HL-60/S4 treated with retinoic acid at 250 ng/mL for 4 days and 3 days (cell line): Measurements from ENCODE around the gene SLC44A3.

Experiments
- in situ Hi-C: fragments of 300-500 bp; cut with MboI; formaldehyde crosslinking; loops from 2 replicates; pipeline ENCODE4 v1.7.0; 2022; ENCODE audit warnings: low sequenced_read_pairs

The SLC44A3 gene, protein sequence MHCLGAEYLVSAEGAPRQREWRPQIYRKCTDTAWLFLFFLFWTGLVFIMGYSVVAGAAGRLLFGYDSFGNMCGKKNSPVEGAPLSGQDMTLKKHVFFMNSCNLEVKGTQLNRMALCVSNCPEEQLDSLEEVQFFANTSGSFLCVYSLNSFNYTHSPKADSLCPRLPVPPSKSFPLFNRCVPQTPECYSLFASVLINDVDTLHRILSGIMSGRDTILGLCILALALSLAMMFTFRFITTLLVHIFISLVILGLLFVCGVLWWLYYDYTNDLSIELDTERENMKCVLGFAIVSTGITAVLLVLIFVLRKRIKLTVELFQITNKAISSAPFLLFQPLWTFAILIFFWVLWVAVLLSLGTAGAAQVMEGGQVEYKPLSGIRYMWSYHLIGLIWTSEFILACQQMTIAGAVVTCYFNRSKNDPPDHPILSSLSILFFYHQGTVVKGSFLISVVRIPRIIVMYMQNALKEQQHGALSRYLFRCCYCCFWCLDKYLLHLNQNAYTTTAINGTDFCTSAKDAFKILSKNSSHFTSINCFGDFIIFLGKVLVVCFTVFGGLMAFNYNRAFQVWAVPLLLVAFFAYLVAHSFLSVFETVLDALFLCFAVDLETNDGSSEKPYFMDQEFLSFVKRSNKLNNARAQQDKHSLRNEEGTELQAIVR

DNA sequence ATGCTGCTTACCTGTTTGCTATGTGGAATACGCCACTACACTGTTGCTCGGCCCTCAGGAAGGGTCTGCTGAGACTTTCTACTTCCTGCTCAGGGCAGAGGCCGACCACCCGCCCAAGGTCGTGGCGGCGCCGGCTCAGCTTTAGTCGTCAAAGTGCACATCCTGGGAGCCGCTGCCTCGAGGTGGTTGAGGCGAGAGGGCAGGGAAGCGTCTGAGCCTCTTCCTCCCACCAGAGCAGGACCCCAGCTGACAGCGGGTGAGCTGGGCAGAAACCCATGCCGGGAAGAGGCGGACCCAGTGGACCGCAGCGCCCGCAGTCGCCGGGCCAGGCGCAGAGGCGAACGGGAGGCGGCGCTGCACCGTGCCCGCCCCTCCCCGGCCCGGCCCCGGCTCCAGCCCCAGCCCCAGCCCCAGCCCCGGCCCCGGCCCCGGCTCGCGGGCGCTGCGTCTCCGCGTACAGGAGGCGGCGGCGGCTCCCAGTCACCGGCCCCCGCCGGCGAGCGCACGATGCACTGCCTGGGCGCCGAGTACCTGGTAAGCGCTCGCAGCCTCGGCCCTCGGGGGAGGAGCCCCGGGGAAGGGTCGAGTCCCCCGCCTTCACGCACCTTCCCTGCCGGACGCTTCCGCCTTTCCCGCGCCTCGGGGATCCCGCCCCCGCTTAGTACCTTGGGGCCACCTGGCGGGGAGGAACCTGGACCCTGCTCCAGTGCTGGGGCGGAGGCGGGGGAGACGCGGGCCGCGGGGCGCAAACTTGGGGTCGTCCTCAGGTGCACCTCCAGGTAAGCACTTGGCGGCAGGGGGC lies at the start of gene SLC44A3:
SLC44A3 (plus strand) TSS at position 413 of the 802 bp plus-strand sequence; CDS start at position 508, 95 bp downstream.
- in situ Hi-C loops, result no loop called here

GRCh38 chr1:94772230-94772641 lies 47.9 kb upstream of the SLC44A3 start:
- in situ Hi-C loops, result no loop called here

GRCh38 chr1:94772845-94773244 lies 47.3 kb upstream of the SLC44A3 start:
- in situ Hi-C loops, result no loop called here

GRCh38 chr1:94773296-94773809 lies 46.8 kb upstream of the SLC44A3 start:
- in situ Hi-C loops, result no loop called here

- in situ Hi-C loops, result no loop called here
These were observed 46.2 kb upstream of the SLC44A3 start for GRCh38 chr1:94773931-94774422.

- in situ Hi-C loops, result no loop called here
These were observed 43.7 kb upstream of the SLC44A3 start for GRCh38 chr1:94776474-94776873.

DNA sequence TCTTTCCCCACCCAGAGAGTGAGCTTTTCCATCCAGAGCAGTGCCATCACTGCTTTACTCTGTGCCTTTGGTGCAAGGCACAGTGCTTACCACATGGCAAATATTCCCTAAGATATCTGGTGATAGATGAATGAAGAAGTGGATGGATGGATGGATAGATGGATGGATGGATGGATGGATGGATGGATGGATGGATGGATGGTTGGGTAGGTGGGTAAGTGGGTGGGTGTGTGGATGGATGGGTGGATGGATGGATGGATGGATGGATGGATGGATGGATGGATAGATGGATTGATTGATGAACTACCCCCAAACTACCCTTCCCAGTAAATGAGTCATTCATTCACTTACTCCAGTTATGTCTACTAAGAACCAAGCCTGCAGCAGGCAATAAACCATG lies 42.9 kb upstream of the SLC44A3 start:
- in situ Hi-C loops, result no loop called here

DNA sequence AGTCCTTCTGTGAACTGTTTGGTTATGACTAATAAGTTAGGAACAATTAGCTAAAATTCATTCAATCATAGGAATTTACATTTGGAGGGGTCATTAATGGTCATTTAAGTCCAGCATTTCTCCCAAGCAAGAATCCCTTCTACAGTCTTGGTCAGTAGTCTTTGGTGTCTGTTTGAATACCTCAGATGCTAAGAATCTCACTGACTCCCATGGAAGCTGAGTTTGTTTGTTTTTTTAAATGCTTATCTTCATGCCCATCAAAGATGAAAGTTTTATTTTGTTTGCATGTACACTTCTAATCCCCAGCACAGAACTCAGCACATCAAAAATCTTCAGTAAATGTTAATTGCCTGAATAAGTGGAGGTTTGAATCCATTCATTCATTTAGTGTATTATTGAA lies 41.3 kb upstream of the SLC44A3 start:
- in situ Hi-C loops, result no loop called here

DNA sequence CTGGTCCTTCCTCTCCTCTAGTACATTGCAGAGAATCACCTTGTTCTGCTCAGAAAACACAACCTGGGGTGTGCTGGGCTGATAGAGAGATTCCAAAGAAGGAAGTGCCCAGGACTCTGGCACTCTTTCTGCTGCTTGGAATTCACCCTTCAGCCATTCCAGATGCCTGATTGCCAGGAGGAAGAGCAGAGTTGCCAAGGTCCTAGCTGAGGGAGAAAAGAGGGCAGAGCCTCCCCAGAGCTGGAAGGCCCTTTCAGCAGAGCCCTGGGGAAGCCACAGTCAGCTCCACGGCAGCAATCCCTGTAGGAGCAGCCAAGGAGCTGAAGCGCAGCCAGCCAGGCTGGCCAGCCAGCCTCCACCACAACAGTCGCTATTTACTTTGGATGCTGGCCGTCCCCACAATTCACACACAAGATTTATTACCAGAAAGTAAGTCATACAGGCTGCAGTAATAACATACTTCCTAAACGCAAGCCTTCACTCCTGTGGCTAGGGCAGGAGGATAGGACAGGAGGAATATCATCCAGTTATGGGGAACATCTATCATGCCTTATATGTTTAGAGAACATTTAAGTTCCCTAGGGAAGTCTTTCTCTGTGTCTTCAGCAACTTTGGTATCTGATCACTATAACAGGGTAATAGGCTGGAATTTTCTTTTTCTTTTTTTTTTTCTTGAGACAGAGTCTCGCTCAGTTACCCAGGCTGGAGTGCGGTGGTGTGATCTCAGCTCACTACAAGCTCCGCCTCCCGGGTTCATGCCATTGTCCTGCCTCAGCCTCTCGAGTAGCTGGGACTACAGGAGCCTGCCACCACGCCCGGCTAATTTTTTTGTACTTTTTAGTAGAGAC lies 36.6 kb upstream of the SLC44A3 start:
- in situ Hi-C loops, result no loop called here

DNA sequence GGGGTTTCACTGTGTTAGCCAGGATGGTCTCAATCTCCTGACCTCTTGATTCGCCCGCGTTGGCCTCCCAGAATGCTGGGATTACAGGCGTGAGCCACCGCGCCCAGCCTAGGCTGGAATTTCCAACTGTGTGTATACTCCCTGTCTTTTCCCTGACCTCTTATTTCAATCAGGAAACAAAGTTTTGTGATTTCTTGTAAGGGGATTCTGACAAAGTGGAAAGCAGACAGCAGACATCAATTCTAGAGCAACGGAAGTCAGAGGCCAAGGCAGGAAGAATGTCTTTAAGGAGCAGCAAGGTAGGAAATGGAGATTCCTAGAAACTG lies 36.0 kb upstream of the SLC44A3 start:
- in situ Hi-C loops, result no loop called here

GRCh38 chr1:94787691-94788090 lies 32.5 kb upstream of the SLC44A3 start:
- in situ Hi-C loops, result loop anchor here (5.0 kb wide), 1 partner anchor 265 kb away; no protein-coding TSS in a partner anchor

- in situ Hi-C loops, result no loop called here
These were observed 29.9 kb upstream of the SLC44A3 start for GRCh38 chr1:94790246-94790645.

DNA sequence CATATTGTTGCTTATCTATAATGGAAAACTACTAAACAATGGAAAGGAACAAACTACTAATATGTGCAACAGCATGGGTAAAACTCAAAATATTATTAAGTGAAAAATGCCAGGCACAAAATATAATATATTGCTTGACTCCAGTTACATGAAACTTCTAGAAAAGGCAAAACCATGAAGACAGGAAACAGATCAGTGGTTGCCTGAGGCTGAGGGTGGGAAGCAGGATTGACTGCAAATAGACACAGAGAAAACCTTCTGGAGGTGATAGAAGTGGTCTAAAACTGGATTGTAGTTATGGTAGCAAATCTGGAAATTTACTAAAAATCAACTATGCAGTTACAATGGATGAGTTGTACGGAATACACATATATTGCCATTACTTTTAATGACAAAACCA lies 29.5 kb upstream of the SLC44A3 start:
- in situ Hi-C loops, result no loop called here

GRCh38 chr1:94792473-94793295 lies 27.5 kb upstream of the SLC44A3 start:
- in situ Hi-C loops, result no loop called here

- in situ Hi-C loops, result no loop called here
These were observed 26.9 kb upstream of the SLC44A3 start for GRCh38 chr1:94793296-94793656.

GRCh38 chr1:94795434-94795833 lies 24.7 kb upstream of the SLC44A3 start:
- in situ Hi-C loops, result no loop called here

DNA sequence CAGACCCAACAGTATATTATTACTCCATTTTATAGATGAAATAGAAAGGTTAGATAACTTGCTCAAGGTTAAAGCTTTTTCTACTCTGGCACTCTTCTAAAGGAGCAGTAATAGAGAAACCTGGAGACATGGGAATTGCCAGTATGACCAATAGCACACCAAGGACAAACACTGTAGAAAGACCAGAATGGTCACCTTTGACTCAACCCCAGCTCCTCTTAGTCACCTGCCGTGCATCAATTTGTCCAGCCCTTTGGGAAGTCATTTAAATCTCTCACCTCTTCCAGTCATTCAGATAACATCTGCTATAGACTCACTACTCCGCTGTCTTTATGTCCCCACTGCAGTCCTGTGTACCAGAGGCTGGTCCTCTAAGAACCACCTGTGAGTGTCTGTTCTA lies 23.9 kb upstream of the SLC44A3 start:
- in situ Hi-C loops, result no loop called here

DNA sequence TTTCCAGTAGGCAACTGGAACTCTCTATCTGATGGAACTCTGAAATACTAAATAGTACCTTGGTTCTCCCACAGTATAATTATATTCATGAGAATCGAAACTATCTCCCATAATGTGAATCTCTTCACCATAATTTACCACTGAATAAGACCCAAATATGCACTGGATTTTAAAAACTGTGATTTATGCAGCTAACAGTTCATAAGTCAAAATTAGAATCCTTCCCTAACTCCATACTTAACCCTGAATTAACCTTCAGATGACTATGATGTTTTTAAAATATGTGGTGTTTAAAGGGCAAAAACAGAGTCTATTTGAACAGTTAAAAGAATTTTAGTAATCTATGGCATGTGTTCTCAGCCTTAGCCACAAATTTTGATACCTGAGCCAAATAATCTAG lies 22.9 kb upstream of the SLC44A3 start:
- in situ Hi-C loops, result no loop called here

DNA sequence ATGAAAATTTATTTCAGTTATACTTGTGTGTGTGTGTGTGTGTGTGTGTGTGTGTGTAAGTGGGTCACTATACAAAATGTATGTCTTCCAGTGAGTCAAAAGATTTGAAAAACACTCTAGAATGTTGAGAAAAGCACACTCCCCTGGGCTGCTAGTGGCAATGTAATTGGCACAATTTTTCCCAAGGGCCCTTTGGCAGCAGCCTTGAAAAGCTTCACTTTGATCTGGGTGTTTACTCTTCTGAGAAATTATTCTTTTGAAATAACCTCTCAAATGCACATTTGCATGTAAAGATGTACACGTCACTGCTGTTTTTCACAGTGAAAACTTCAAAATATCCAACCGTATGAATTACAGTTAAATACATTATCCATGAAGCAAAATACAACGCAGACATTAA lies 22.1 kb upstream of the SLC44A3 start:
- in situ Hi-C loops, result no loop called here

GRCh38 chr1:94798462-94798861 lies 21.7 kb upstream of the SLC44A3 start:
- in situ Hi-C loops, result no loop called here
